ENCODE measurements around the gene ANXA2R. TPM values are rescaled to one million over a fixed set of nuclear protein-coding genes. Genes with fewer than 3 reads are reported as not detected.

Gene ANXA2R
- polyA plus RNA-seq, 3 donors, result 0.62 to 1.6 (median 1.4) TPM

GRCh38 chr5:43005031-43005430, 35.1 kb downstream of the ANXA2R start:
- no peak for DNase-seq

- no peak for DNase-seq
Measured at GRCh38 chr5:43001748-43002147, 38.4 kb downstream of the ANXA2R start.

- DNase-seq, result no peak
Measured at GRCh38 chr5:43000914-43001313, 39.2 kb downstream of the ANXA2R start.

GRCh38 chr5:43000111-43000840, 39.8 kb downstream of the ANXA2R start:
- DNase-seq, result no peak

GRCh38 chr5:42995360-42995751, 44.8 kb downstream of the ANXA2R start:
- no peak for DNase-seq

- peak; percentile 86 for DNase-seq
Measured at GRCh38 chr5:42994555-42995359, 45.4 kb downstream of the ANXA2R start.

GRCh38 chr5:42994246-42994554, 45.9 kb downstream of the ANXA2R start:
- DNase-seq, result no peak

- peak; percentile 21 for DNase-seq
Measured at GRCh38 chr5:42993516-42994245, 46.4 kb downstream of the ANXA2R start.

- DNase-seq, result peak; percentile 53
Measured at GRCh38 chr5:42992088-42992879, 47.8 kb downstream of the ANXA2R start.

- no peak for DNase-seq
Measured at GRCh38 chr5:42991404-42992087, 48.6 kb downstream of the ANXA2R start.

- no peak for DNase-seq
Measured at GRCh38 chr5:42990892-42991291, 49.2 kb downstream of the ANXA2R start.

Other genes starting within 250 kb of the ANXA2R start
- gene SELENOP, start 228.4 kb downstream of the ANXA2R start, polyA plus RNA-seq (ENCODE audit: insufficient read length in 3 of 3), result 100 to 1,000 TPM; 416 to 470 (median 425) TPM
- gene ZNF131, start 80.6 kb upstream of the ANXA2R start, polyA plus RNA-seq (ENCODE audit: insufficient read length in 3 of 3), result 10 to 100 TPM; 55.6 to 68.8 (median 65.0) TPM
- gene NIM1K, start 151.9 kb upstream of the ANXA2R start, polyA plus RNA-seq (ENCODE audit: insufficient read length in 3 of 3), result under 1 TPM; 0.53 to 0.73 (median 0.62) TPM